ENCODE measurements around the gene TAF6.

TAF6 gene

GRCh38 chr7:100059251-100059739 is 59.9 kb downstream of the TAF6 start:
- 93% methylated on average over 5 of the region's 5 CpGs for WGBS
- Histone ChIP-seq H3K36me3 (ENCODE audit: insufficient read depth, low read length) (peaks cover 65% of the 10 kb centered on the region), H3K9ac (ENCODE audit: low read depth, low read length) (no peak overlapping the region), H3K4me1 (ENCODE audit: insufficient read depth, low read length) (no peaks in the 10 kb centered on the region), H3K27ac (ENCODE audit: low read depth, low read length) (no peak overlapping the region), H3K4me3 (ENCODE audit: low read length) (no peak overlapping the region), H3K9me3 (ENCODE audit: insufficient read depth, low read depth, low read length) (no peaks in the 10 kb centered on the region), H3K27me3 (ENCODE audit: insufficient read depth, low read length) (no peaks in the 10 kb centered on the region)
